Measurements from ENCODE around the gene DUSP2.
A peak's percentile ranks its signal among the peaks of the same experiment; 100 is the strongest.

The DUSP2 gene

GRCh38 chr2:96157649-96158553 is 12.7 kb upstream of the DUSP2 start:
- Histone ChIP-seq H3K27ac (ENCODE audit: insufficient read depth in 1 of 2, low read depth in 1 of 2, low read length in 2 of 2, poor library complexity in 1 of 2, severe bottlenecking in 2 of 2) (peak overlapping the region; percentile 40 to 71), H3K4me3 (ENCODE audit: control insufficient read depth in 1 of 7, extremely low read depth in 1 of 7, insufficient read depth in 4 of 7, low read depth in 2 of 7, low read length in 6 of 7) (peak overlapping the region in 4 of 7 experiments; percentile 8 to 55 (median 25)), H3K9me3 (ENCODE audit: control extremely low read depth in 1 of 5, control insufficient read depth in 4 of 5, insufficient read depth in 2 of 5, low read depth in 1 of 5, low read length in 4 of 5) (peaks cover 0 to 3% (median 0%) of the 10 kb centered on the region in 5 experiments), H3K27me3 (replicated peaks in 2 of 5; ENCODE audit: control insufficient read depth in 4 of 5, insufficient read depth in 5 of 5, low read length in 4 of 5) (no peaks in the 10 kb centered on the region), H3K4me1 (ENCODE audit: control extremely low read depth in 1 of 4, control insufficient read depth in 4 of 4, insufficient read depth in 4 of 4, low read length in 3 of 4) (peaks cover 0 to 39% (median 24%) of the 10 kb centered on the region in 4 experiments), H3K36me3 (ENCODE audit: control insufficient read depth in 4 of 4, insufficient read depth in 4 of 4, low read length in 3 of 4) (no peaks in the 10 kb centered on the region)
- CTCF ChIA-PET, result interaction anchor here (1.2 to 8.7 kb wide), 6 partner anchors 10 to 20 kb away, joined by 4 to 63 read pairs (median 5); partner anchors contain the start of gene ASTL
- DNase-seq, result peak; percentile 81 to 89 (median 86)
- POLR2A ChIA-PET, result interaction anchor here (0.6 to 1.1 kb wide), 3 partner anchors 10 to 11 kb away, joined by 3 to 5 read pairs (median 3); no protein-coding TSS in a partner anchor
- 21% methylated on average over 12 of the region's 19 CpGs for WGBS (ENCODE audit: insufficient coverage)

- Histone ChIP-seq H3K27ac (ENCODE audit: insufficient read depth in 1 of 2, low read depth in 1 of 2, low read length in 2 of 2, poor library complexity in 1 of 2, severe bottlenecking in 2 of 2) (peak overlapping the region; percentile 40 to 71), H3K27me3 (replicated peaks in 2 of 5; ENCODE audit: control insufficient read depth in 4 of 5, insufficient read depth in 5 of 5, low read length in 4 of 5) (no peaks in the 10 kb centered on the region), H3K4me1 (ENCODE audit: control extremely low read depth in 1 of 4, control insufficient read depth in 4 of 4, insufficient read depth in 4 of 4, low read length in 3 of 4) (peaks cover 0 to 41% (median 24%) of the 10 kb centered on the region in 4 experiments), H3K4me3 (ENCODE audit: control insufficient read depth in 1 of 7, extremely low read depth in 1 of 7, insufficient read depth in 4 of 7, low read depth in 2 of 7, low read length in 6 of 7) (peak overlapping the region in 2 of 7 experiments; percentile 31 to 55), H3K9me3 (ENCODE audit: control extremely low read depth in 1 of 5, control insufficient read depth in 4 of 5, insufficient read depth in 2 of 5, low read depth in 1 of 5, low read length in 4 of 5) (peaks cover 0 to 3% (median 0%) of the 10 kb centered on the region in 5 experiments), H3K36me3 (ENCODE audit: control insufficient read depth in 4 of 4, insufficient read depth in 4 of 4, low read length in 3 of 4) (no peaks in the 10 kb centered on the region)
- CTCF ChIA-PET, result interaction anchor here (1.7 to 8.7 kb wide), 4 partner anchors 9 to 19 kb away, joined by 5 to 63 read pairs (median 16); partner anchors contain the start of gene ASTL
- DNase-seq, result no peak
- 90% methylated on average over 2 of the region's 5 CpGs for WGBS (ENCODE audit: insufficient coverage)
- POLR2A ChIA-PET, result interaction anchor here (1.0 kb wide), 1 partner anchor 11 kb away, joined by 3 read pairs; no protein-coding TSS in a partner anchor
Measured at GRCh38 chr2:96156926-96157648, 11.8 kb upstream of the DUSP2 start.

DNA sequence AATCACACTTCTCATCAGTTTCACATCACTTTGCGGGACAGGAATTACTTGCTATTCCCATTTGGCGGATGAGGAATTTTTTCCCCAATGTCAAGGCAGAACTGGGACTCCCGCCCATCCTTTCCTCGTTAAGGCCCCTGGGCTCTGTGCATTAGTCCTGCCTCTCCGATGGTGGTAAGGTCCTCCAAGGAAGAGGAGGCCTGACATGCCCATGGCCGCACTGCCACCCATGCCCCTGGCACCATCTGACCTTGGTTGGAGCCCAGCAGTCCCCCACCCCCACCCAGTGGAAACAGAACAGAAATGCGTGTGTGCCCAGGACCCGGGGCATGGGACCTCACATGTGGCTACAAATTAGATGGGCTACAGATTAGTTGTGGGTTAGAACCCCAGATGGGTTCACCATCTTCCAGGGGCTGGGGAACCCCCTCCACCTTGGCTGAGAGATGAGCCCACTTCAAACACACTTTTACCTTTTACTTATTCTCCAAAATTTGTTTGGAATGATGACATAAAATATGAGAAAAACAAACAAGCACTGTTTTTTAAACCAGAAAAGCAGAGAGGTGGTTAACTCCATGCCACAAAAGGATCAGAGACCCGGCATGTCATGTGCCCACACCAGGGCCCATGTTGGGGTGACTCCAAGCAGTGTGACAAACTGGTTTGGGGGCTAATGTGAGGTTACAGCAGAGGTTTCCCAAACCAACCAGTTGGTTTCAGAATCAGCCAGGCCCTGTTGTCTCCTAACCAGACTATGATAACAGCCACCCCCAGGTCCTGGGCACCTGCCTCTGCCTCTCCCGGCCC is 11.0 kb upstream of the DUSP2 start:
- Histone ChIP-seq H3K9me3 (ENCODE audit: control extremely low read depth in 1 of 5, control insufficient read depth in 4 of 5, insufficient read depth in 2 of 5, low read depth in 1 of 5, low read length in 4 of 5) (peaks cover 0 to 3% (median 0%) of the 10 kb centered on the region in 5 experiments), H3K27me3 (replicated peaks in 2 of 5; ENCODE audit: control insufficient read depth in 4 of 5, insufficient read depth in 5 of 5, low read length in 4 of 5) (no peaks in the 10 kb centered on the region), H3K4me3 (ENCODE audit: control insufficient read depth in 1 of 7, extremely low read depth in 1 of 7, insufficient read depth in 4 of 7, low read depth in 2 of 7, low read length in 6 of 7) (no peak overlapping the region), H3K27ac (ENCODE audit: insufficient read depth in 1 of 2, low read depth in 1 of 2, low read length in 2 of 2, poor library complexity in 1 of 2, severe bottlenecking in 2 of 2) (no peak overlapping the region), H3K4me1 (ENCODE audit: control extremely low read depth in 1 of 4, control insufficient read depth in 4 of 4, insufficient read depth in 4 of 4, low read length in 3 of 4) (peaks cover 0 to 39% (median 25%) of the 10 kb centered on the region in 4 experiments), H3K36me3 (ENCODE audit: control insufficient read depth in 4 of 4, insufficient read depth in 4 of 4, low read length in 3 of 4) (no peaks in the 10 kb centered on the region)
- WGBS (ENCODE audit: insufficient coverage), result 95% methylated on average over 6 of the region's 10 CpGs
- ChIA-PET CTCF (interaction anchor here (1.9 to 8.7 kb wide), 3 partner anchors 16 to 18 kb away, joined by 5 to 63 read pairs (median 26); partner anchors contain the start of gene ASTL), POLR2A (interaction anchor here (1.0 kb wide), 1 partner anchor 10 kb away, joined by 3 read pairs; no protein-coding TSS in a partner anchor)
- DNase-seq, result no peak

DNA sequence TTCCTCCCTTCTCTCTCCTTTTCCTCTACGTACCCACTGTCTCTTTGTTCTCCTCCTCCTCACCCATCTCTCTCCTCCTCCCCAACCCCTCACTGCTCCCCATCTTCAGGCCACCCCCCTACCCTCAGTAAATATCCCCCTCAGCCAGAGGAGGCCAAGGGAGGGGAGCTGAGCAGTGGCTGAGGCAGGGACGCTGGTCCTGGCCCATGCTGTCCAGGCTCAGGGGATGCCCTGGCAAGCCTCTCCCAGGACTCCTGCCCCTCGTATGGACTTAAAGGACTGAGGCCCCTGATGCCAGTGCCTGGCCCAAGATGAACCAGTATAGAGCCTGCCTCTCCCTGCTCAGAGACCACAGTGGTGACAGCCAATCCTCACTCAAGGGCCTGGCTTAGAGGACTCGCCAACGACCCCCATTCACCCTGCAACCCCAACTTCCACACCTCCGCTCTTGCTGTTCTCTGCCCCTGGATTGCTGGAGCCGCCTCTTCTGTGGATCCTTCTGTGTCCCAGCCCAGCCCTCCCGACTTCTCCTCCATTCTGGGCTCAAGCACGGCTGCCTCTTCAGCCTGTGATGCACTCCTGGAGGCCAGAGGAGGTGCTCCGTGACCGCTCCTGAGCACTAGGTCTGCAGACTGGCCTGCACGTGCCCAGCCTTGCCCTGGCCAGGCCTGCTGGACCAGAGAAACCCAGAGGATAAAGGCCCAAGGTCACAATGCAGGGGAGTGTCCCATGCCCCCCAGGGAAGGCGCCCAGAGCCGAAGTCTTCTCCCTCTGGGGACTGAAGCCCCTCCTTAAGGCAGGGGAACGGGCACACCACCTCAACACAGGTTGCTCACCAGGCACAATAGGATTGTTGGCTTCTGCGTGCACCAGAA is 9.5 kb upstream of the DUSP2 start:
- Histone ChIP-seq H3K36me3 (ENCODE audit: control insufficient read depth in 4 of 4, insufficient read depth in 4 of 4, low read length in 3 of 4) (no peaks in the 10 kb centered on the region), H3K4me1 (ENCODE audit: control extremely low read depth in 1 of 4, control insufficient read depth in 4 of 4, insufficient read depth in 4 of 4, low read length in 3 of 4) (peaks cover 0 to 43% (median 25%) of the 10 kb centered on the region in 4 experiments), H3K9me3 (ENCODE audit: control extremely low read depth in 1 of 5, control insufficient read depth in 4 of 5, insufficient read depth in 2 of 5, low read depth in 1 of 5, low read length in 4 of 5) (no peaks in the 10 kb centered on the region), H3K27ac (ENCODE audit: insufficient read depth in 1 of 2, low read depth in 1 of 2, low read length in 2 of 2, poor library complexity in 1 of 2, severe bottlenecking in 2 of 2) (no peak overlapping the region), H3K4me3 (ENCODE audit: control insufficient read depth in 1 of 7, extremely low read depth in 1 of 7, insufficient read depth in 4 of 7, low read depth in 2 of 7, low read length in 6 of 7) (no peak overlapping the region), H3K27me3 (replicated peaks in 2 of 5; ENCODE audit: control insufficient read depth in 4 of 5, insufficient read depth in 5 of 5, low read length in 4 of 5) (no peaks in the 10 kb centered on the region)
- ChIA-PET CTCF (interaction anchor here (0.8 to 2.3 kb wide), 3 partner anchors 19 to 41 kb away, joined by 3 to 13 read pairs (median 3); no protein-coding TSS in a partner anchor), POLR2A (no interaction called here)
- WGBS (ENCODE audit: insufficient coverage), result 95% methylated on average over 14 of the region's 16 CpGs
- no peak for DNase-seq

DNA sequence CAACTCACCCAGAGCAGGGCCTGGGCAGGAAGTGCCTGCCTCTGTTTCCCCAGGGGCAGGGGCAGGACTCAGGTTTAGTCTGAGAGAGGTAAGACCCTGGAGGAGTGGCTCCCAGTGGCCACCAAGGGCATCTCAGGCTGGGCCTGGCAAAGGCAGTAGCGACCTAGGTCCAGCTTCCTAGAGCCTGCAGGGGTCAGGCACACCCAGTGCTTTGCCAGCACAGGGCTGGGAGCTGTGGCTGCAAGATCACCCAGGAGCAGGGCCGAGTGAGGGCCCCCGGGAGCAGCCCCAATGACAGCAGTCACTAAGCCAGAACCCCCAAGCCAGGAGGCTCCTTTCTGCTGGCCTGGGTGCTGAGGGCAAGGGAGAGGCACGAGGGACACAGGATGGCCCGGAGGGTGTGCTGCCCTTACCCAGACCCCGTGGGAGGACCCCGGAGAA is 8.8 kb upstream of the DUSP2 start:
- Histone ChIP-seq H3K36me3 (ENCODE audit: control insufficient read depth in 4 of 4, insufficient read depth in 4 of 4, low read length in 3 of 4) (no peaks in the 10 kb centered on the region), H3K27ac (ENCODE audit: insufficient read depth in 1 of 2, low read depth in 1 of 2, low read length in 2 of 2, poor library complexity in 1 of 2, severe bottlenecking in 2 of 2) (no peak overlapping the region), H3K9me3 (ENCODE audit: control extremely low read depth in 1 of 5, control insufficient read depth in 4 of 5, insufficient read depth in 2 of 5, low read depth in 1 of 5, low read length in 4 of 5) (no peaks in the 10 kb centered on the region), H3K27me3 (replicated peaks in 2 of 5; ENCODE audit: control insufficient read depth in 4 of 5, insufficient read depth in 5 of 5, low read length in 4 of 5) (no peaks in the 10 kb centered on the region), H3K4me3 (ENCODE audit: control insufficient read depth in 1 of 7, extremely low read depth in 1 of 7, insufficient read depth in 4 of 7, low read depth in 2 of 7, low read length in 6 of 7) (no peak overlapping the region), H3K4me1 (ENCODE audit: control extremely low read depth in 1 of 4, control insufficient read depth in 4 of 4, insufficient read depth in 4 of 4, low read length in 3 of 4) (peaks cover 3 to 38% (median 25%) of the 10 kb centered on the region in 4 experiments)
- no peak for DNase-seq
- CTCF ChIA-PET, result interaction anchor here (0.9 to 2.3 kb wide), 2 partner anchors 20 to 42 kb away, joined by 3 to 13 read pairs; no protein-coding TSS in a partner anchor
- WGBS (ENCODE audit: insufficient coverage), result 92% methylated on average over 2 of the region's 7 CpGs
- POLR2A ChIA-PET, result no interaction called here
